Fibroblast of gingiva (primary cell): ENCODE results near the gene C6orf163.
A peak's percentile ranks its signal among the peaks of the same experiment; 100 is the strongest.

Source experiments
- DNase-seq: peaks from one replicate; pipeline ENCODE4 v3.0.0-alpha.2; 2011; ENCODE audit warnings: low read depth

Gene C6orf163

DNA sequence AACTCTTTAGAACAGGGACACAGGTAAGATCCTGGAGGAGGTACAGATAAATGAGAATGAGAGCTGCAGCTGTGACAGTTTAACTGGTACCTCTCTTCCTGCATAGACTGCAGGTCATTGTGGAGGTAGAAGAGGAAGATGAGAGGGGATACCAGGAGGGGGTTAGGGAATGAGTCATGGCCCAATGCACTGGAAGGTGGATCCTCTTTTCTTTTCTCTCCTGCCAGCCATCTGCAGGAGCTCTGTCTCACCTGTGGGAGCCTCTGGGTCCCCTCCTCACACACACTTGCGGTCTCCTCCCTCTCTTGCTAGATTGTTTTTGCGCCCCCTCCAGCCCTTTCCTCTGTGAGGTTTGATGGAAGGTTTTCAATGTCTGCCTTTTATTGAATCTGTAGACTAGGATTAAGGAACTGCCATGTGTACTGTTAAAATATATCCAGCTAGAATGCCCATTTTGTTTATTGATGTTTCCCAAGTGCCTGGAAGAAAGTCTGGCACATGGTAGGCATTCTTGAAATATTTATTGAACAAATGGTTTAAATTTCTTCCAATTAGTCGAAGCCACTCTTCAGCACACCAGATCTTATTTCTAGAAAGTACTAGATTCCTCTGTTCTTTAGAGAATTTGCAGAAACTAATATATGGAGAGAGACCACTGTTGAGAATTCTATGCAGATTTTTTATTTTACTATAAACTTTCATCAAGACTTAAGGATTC, 13.0 kb downstream of the C6orf163 start:
- peak; percentile 51 for DNase-seq

- no peak for DNase-seq
Observed at GRCh38 chr6:87364602-87365252, 20.1 kb downstream of the C6orf163 start.

DNA sequence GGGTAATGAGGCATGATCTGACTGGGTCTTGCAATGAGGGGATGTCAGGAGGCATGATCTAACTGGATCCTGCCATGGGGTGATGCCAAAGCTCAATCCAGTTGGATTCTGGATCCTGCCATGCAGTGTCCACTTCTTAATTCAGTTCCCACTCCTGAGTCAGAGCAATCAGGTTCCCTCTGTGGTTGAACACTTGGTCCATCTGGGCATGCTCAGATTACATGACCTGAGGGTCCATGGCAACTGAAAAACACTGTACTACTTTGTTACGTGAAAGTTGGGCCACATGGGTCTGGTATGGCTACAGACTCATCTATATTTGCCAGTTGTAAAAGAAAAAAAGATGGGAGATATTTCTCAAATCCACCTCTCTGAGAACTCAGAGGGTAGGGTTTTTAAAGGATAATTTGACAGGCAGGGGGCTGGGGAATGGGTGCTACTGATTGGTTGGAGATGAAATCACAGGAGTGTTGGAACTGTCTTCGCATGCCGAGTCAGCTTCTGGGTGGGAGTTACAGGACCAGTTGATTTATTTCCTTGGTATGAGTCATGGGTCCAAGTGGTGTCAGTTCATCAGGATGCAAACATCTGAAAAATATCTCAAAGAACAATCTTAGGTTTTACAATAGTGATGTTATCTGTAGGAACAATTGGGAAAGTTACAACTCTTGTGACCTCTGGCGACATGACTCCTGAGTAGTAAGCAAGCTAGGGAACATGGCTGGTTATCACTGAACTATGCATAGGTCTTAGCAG, 21.6 kb downstream of the C6orf163 start:
- no peak for DNase-seq

GRCh38 chr6:87366899-87367298, 22.3 kb downstream of the C6orf163 start:
- no peak for DNase-seq

DNA sequence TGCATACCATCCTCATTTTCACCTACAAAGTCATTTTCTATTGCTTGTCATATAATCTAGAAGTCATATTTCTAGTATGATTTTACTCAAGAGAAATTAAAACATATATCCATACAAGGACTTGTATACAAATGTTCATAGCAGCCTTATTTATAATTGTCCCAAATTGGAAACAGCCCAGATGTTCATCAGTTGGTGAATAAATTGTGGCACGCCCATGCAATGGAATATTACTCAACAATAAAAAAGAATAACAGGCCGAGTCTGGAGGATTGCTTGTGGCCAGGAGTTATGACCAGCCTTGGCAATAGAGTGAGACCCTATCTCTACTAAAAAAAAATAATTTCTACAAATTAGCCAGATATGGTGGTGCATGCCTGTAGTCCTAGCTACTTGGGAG, 28.8 kb downstream of the C6orf163 start:
- no peak for DNase-seq

GRCh38 chr6:87375315-87375714, 30.7 kb downstream of the C6orf163 start:
- DNase-seq, result no peak

DNA sequence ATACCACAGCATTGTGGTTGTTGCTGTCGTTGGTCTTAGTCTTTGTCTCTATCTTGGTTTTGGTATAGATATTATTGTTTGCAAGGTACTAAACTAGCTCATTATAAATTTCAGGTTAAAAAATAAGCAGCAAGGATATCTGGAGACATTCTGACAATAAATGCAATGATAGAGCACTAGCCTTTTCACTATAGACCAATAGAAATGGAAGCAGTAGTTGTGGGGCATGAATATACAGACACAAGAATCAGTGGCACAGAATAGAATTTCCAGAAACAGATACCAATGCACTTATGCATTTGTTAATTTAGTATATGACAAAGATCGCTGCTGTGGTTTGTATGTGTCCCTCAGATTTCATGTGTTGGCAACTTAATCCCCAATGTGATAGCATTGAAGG, 32.0 kb downstream of the C6orf163 start:
- no peak for DNase-seq

DNA sequence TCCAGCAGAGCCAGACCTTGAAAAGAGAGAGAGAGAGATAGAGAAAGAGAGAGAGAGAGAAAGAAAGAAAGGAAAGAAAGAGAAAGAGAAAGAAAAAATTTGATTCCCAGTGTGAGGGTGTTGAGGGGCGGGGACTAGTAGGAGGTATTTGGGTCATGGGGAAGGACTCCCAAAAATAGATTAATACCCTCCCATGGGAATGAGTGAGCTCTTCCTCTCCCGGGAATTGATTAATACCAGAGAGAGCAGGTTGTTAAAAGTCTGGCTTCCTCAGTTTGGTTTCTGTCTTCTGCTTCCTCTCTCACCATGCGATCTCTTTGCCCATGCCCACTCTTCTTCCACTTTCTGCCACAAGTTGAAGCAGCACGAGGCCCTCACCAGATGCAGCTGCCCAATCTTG, 34.3 kb downstream of the C6orf163 start:
- no peak for DNase-seq

GRCh38 chr6:87382861-87383260, 38.2 kb downstream of the C6orf163 start:
- DNase-seq, result no peak

- no peak for DNase-seq
Observed at GRCh38 chr6:87384038-87384437, 39.4 kb downstream of the C6orf163 start.

- DNase-seq, result no peak
Observed at GRCh38 chr6:87384449-87384848, 39.8 kb downstream of the C6orf163 start.

DNA sequence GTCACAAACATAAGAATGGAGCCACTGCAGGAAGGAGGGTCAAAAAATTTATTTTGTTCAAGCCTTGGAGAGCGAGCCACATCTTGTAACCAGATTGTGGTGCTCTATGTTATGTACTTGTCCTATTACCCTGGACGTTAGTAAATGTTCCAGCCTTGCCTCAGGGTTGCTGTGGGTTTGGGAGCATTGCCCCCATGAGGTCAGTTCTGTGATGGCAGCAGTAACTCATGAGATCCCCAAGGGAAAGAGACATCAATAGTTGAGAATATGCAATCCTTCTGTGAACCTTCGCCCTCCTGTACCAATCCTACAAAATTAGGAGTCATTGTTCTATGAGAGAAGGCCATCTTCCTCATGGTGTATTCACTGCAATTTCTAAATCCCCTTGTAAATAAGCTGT, 46.7 kb downstream of the C6orf163 start:
- DNase-seq, result peak; percentile 29

GRCh38 chr6:87393026-87393622, 48.5 kb downstream of the C6orf163 start:
- peak; percentile 62 for DNase-seq

- DNase-seq, result no peak
Observed at GRCh38 chr6:87395431-87395830, 50.8 kb downstream of the C6orf163 start.

GRCh38 chr6:87396595-87397392, 52.2 kb downstream of the C6orf163 start:
- no peak for DNase-seq

DNA sequence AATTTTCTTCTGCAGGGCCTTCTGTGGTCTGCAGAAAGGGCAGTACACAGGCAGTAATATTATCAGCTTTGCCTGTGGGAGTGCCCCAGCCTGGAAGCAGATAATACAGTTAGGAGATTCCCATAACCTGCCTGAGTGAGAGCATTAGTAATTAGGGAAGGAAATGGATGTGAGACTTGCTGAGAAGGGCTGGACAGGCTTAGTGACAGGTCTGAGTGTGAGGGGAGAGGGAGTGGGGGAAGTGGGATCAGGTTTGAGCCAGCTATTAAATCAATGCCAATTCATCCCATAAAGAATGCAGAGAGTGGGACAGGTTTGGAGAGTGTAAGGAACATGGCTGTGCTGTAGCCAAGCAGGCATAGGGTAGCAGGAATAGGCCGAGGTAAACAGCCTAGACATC, 53.0 kb downstream of the C6orf163 start:
- DNase-seq, result no peak

GRCh38 chr6:87401832-87402231, 57.2 kb downstream of the C6orf163 start:
- no peak for DNase-seq

DNA sequence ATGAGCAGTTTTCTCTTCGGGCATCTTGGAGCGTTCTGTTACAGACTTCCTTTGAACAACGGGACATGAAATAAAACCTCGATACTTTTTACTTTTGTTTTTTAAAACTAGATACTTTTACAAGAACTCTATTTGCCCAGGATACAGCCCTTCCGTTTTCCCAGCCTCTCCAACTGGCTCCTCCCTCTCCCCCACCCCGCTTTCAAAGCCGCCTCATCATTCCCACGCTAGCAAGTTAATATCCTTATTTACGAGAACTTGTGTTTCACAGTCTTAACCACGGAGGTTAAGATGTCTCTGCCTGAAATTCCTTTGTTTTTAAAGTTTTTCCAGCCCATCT, 62.9 kb downstream of the C6orf163 start:
- DNase-seq, result peak; percentile 31

GRCh38 chr6:87407901-87408720, 63.5 kb downstream of the C6orf163 start, which contains the start of gene CFAP206:
Gene CFAP206 (plus strand): TSS chr6:87407972. CDS start chr6:87409840, 1,868 bp downstream.
- DNase-seq, result peak; percentile 76

GRCh38 chr6:87408721-87409155, 64.1 kb downstream of the C6orf163 start:
- DNase-seq, result no peak
